Kidney (tissue), 14 donors: Measurements from ENCODE around the gene ZRSR2. TPM values are rescaled to one million over a fixed set of nuclear protein-coding genes. Genes with fewer than 3 reads are reported as not detected.

ENCODE experiments used
- DNase-seq, 5 donors: peaks; one replicate each; pipeline ENCODE4 v3.0.0-alpha.2; 2013 to 2020
- FAIRE-seq: peaks from 2 replicates; lab custom pipeline; 2012; peaks lifted over from hg19 to GRCh38; lab: Jason Lieb, UNC
- H3K27ac ChIP-seq, 2 donors: one replicate each; pipeline ENCODE4 v1.7.0; 2013; ENCODE audit warnings: low read depth in 2 of 2, low read length in 2 of 2, inconsistent platforms in 1 of 2
- H3K27me3 ChIP-seq: one replicate; pipeline ENCODE4 v1.7.1; 2013; ENCODE audit warnings: low read length, inconsistent platforms; ENCODE audit not compliant: control insufficient read depth, insufficient read depth
- H3K36me3 ChIP-seq, 3 donors: one replicate each; pipeline versions ENCODE4 v1.7.0 to v1.7.1; 2013; ENCODE audit warnings: low read length in 3 of 3, control low read depth in 1 of 3, inconsistent platforms in 1 of 3; ENCODE audit not compliant: insufficient read depth in 3 of 3, control insufficient read depth in 2 of 3
- H3K4me1 ChIP-seq, 3 donors: one replicate each; pipeline versions ENCODE4 v1.7.0 to v1.7.1; 2013; ENCODE audit warnings: low read length in 3 of 3, inconsistent platforms in 1 of 3, low read depth in 1 of 3; ENCODE audit not compliant: control insufficient read depth in 2 of 3, insufficient read depth in 2 of 3
- H3K4me3 ChIP-seq, 3 donors: one replicate each; pipeline versions ENCODE4 v1.7.0 to v1.8.1; 2013; ENCODE audit warnings: low read length in 3 of 3, control low read depth in 1 of 3, inconsistent platforms in 1 of 3
- H3K9ac ChIP-seq, 3 donors: one replicate each; pipeline versions ENCODE4 v1.7.0 to v1.7.1; 2013; ENCODE audit warnings: low read length in 3 of 3, control low read depth in 1 of 3, inconsistent platforms in 1 of 3
- H3K9me3 ChIP-seq, 3 donors: one replicate each; pipeline versions ENCODE4 v1.7.0 to v1.7.1; 2013; ENCODE audit warnings: low read length in 3 of 3, control low read depth in 1 of 3, inconsistent platforms in 1 of 3; ENCODE audit not compliant: control insufficient read depth in 2 of 3, insufficient read depth in 1 of 3
- CTCF ChIP-seq: IDR thresholded peaks from 3 replicates; pipeline ENCODE4 v1.5.1; 2012; ENCODE audit warnings: mild to moderate bottlenecking, moderate library complexity, borderline replicate concordance; ENCODE audit not compliant: insufficient read depth; ENCODE audit errors: extremely low read depth
- intact Hi-C: fragments of 100-400 bp; cut with DNase I; formaldehyde crosslinking; loops from one replicate; pipeline ENCODE4 v1.11.1; 2022
- polyA plus RNA-seq: library from polyadenylated mRNA; stranded (reverse); fragments of 350-450 nt; fragmentation: Illumina TruSeq; extraction: RNeasy Lipid Tissue Mini Kit (QIAGEN cat#74804); gene quantifications from one replicate; pipeline ENCODE4 v1.2.3, GENCODE V29; 2014; ENCODE audit warnings: low read depth, low replicate concordance; ENCODE audit not compliant: insufficient read depth
- total RNA-seq: library from RNA; stranded (reverse); fragmentation: NEBNext Ultra II Directional; extraction: Animal tissue kit (Norgen Biotek cat#: 25700); gene quantifications from one replicate; pipeline ENCODE4 v1.2.1, GENCODE V29; 2021
- donor health status: control.
- donor health status: control.
- donor health status: control.
- donor health status: control.
- donor health status: control.
- donor health status: DM: yes; HTN: yes; CAD: no.
- donor health status: Normal renal cell carcinoma (clear cell type).

Gene ZRSR2
- total and polyA plus RNA-seq, 2 donors from 2014 or later: 12.8 to 15.6 TPM

GRCh38 chrX:15864629-15865028 lies 74.3 kb downstream of the ZRSR2 start:
- Histone ChIP-seq H3K36me3 (no peaks in the 10 kb centered on the region), H3K27me3 (peaks cover 9% of the 10 kb centered on the region), H3K4me1 (no peaks in the 10 kb centered on the region), H3K27ac (no peak overlapping the region), H3K9ac (no peak overlapping the region), H3K4me3 (no peak overlapping the region), H3K9me3 (no peaks in the 10 kb centered on the region)
- no peak for DNase-seq
- intact Hi-C loops: no loop called here
- FAIRE-seq: no peak
- TF ChIP-seq CTCF: no peak

GRCh38 chrX:15866147-15866546 lies 75.9 kb downstream of the ZRSR2 start:
- Histone ChIP-seq H3K27ac (no peak overlapping the region), H3K4me3 (no peak overlapping the region), H3K4me1 (no peaks in the 10 kb centered on the region), H3K9me3 (no peaks in the 10 kb centered on the region), H3K9ac (no peak overlapping the region), H3K27me3 (peaks cover 9% of the 10 kb centered on the region), H3K36me3 (no peaks in the 10 kb centered on the region)
- no peak for FAIRE-seq
- no peak for DNase-seq
- intact Hi-C loops: no loop called here
- no peak for TF ChIP-seq CTCF

GRCh38 chrX:15869695-15870094 lies 79.4 kb downstream of the ZRSR2 start:
- no peaks in the 10 kb centered on the region for H3K9me3 ChIP-seq
- no peak for TF ChIP-seq CTCF
- H3K27ac ChIP-seq: no peak overlapping the region
- peaks cover 9% of the 10 kb centered on the region for H3K27me3 ChIP-seq
- H3K36me3 ChIP-seq: no peaks in the 10 kb centered on the region
- no peak overlapping the region for H3K4me3 ChIP-seq
- DNase-seq: no peak
- intact Hi-C loops: no loop called here
- FAIRE-seq: no peak
- no peaks in the 10 kb centered on the region for H3K4me1 ChIP-seq
- no peak overlapping the region for H3K9ac ChIP-seq

- FAIRE-seq: no peak
- DNase-seq: no peak
- intact Hi-C loops: no loop called here
- TF ChIP-seq CTCF: no peak
- Histone ChIP-seq H3K9me3 (no peaks in the 10 kb centered on the region), H3K27ac (no peak overlapping the region), H3K36me3 (no peaks in the 10 kb centered on the region), H3K27me3 (peaks cover 8% of the 10 kb centered on the region), H3K4me3 (no peak overlapping the region), H3K9ac (no peak overlapping the region), H3K4me1 (no peaks in the 10 kb centered on the region)
These were observed 80.0 kb downstream of the ZRSR2 start for GRCh38 chrX:15870310-15870709.
